Measurements from ENCODE around the gene C17orf78.
"Not testable (repeated sequence)": the region's sequence is repeated elsewhere in the genome, so short reads cannot be mapped to it uniquely, and the experiment has no call there.

C17orf78 gene

GRCh38 chr17:37441369-37442014 is 65.7 kb downstream of the C17orf78 start:
- H2BK120ac ChIP-seq (ENCODE audit: low read depth, low read length); H4K91ac ChIP-seq (ENCODE audit: low read depth, low read length, poor library complexity); H3K14ac ChIP-seq (ENCODE audit: low read length); H3K27me3 ChIP-seq (ENCODE audit: control insufficient read depth in 3 of 3, insufficient read depth in 3 of 3, low read depth in 1 of 3, low read length in 3 of 3); H3K27ac ChIP-seq (replicated peaks; ENCODE audit: low read length); H3K23ac ChIP-seq (ENCODE audit: low read depth, low read length, poor library complexity); H2BK5ac ChIP-seq (ENCODE audit: low read length); H3K4ac ChIP-seq (ENCODE audit: low read length); H2BK12ac ChIP-seq (ENCODE audit: low read length); H2AK5ac ChIP-seq (ENCODE audit: low read depth, low read length); H2AFZ ChIP-seq (ENCODE audit: low read length); H3K9me3 ChIP-seq (replicated peaks in 1 of 2; ENCODE audit: control insufficient read depth in 2 of 2, insufficient read depth in 1 of 2, low read depth in 1 of 2, low read length in 2 of 2); H3K79me1 ChIP-seq (ENCODE audit: low read depth, low read length); H3K4me2 ChIP-seq (ENCODE audit: insufficient read depth, low read length, poor library complexity, severe bottlenecking); H3K4me3 ChIP-seq (ENCODE audit: low read length in 2 of 2); H3K4me1 ChIP-seq (ENCODE audit: control insufficient read depth in 2 of 2, insufficient read depth in 1 of 2, low read depth in 1 of 2, low read length in 2 of 2); H4K8ac ChIP-seq (ENCODE audit: low read depth, low read length); H3K18ac ChIP-seq (ENCODE audit: low read length); H3K9ac ChIP-seq (ENCODE audit: low read depth, low read length, poor library complexity); DNase-seq (ENCODE audit: low spot score); H2BK15ac ChIP-seq (ENCODE audit: low read length): not testable (repeated sequence)
- peaks cover 11 to 95% of the 10 kb centered on the region in 2 donors for H3K36me3 ChIP-seq (replicated peaks in 1 of 2; ENCODE audit: control insufficient read depth in 2 of 2, insufficient read depth in 2 of 2, low read length in 2 of 2)
- WGBS, 2 donors (ENCODE audit: extremely low coverage in 2 of 2, insufficient read length in 2 of 2, insufficient replicate concordance in 1 of 2) = no CpG with 5 or more reads among the region's 12 CpGs
